ENCODE results near the gene THSD4. TPM values are rescaled to one million over a fixed set of nuclear protein-coding genes. Genes with fewer than 3 reads are reported as not detected.

Gene THSD4
- total and polyA plus RNA-seq, 2 of the 8 experiments (the other 6 are each of a cell fraction or from before 2014, with no cell fraction given) = 2.5 to 6.2 TPM

DNA sequence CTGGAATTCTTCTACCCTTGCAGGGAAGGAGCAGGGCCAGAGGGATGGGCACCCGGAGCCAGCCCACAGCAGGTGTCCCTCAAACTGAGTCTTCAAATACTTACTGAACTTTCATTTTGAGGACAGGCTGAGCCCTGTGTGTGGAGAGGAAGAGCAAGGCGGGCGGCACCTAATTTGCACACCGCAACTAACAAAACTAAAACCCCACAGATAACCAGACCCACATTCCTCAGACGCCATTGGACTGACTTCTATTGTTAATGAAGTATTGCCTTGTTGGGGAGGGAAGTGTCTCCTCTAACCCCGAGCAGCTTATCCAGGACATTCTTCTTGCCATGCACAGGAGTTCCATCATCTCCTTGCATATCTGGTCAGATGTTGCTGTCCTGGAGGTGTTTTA is 589.9 kb downstream of the THSD4 start:
- no peak overlapping the region for H2BK120ac ChIP-seq (replicated peaks; ENCODE audit: low read depth, low read length)
- POLR2A ChIA-PET (ENCODE audit: partially characterized antibody) = no interaction called here
- H2BK15ac ChIP-seq (ENCODE audit: low read length) = no peak overlapping the region
- no peaks in the 10 kb centered on the region for H3K27me3 ChIP-seq (replicated peaks in 1 of 4; ENCODE audit: control insufficient read depth in 3 of 4, extremely low read depth in 1 of 4, insufficient read depth in 3 of 4, low read length in 3 of 4)
- H3K4me2 ChIP-seq (ENCODE audit: insufficient read depth in 1 of 2, low read depth in 2 of 2, low read length in 2 of 2) = no peak overlapping the region
- no peak overlapping the region for H4K91ac ChIP-seq (replicated peaks; ENCODE audit: insufficient read length, low read length)
- no peaks in the 10 kb centered on the region for H3K9me3 ChIP-seq (ENCODE audit: insufficient read depth in 2 of 2, low read depth in 1 of 2, low read length in 1 of 2)
- no peak overlapping the region for H4K8ac ChIP-seq (ENCODE audit: extremely low read depth, insufficient read depth, low read length)
- H2AK5ac ChIP-seq (ENCODE audit: low read depth, low read length) = no peak overlapping the region
- H3K23ac ChIP-seq (ENCODE audit: insufficient read length) = no peak overlapping the region
- no peak overlapping the region for H3K18ac ChIP-seq (ENCODE audit: extremely low read depth, low read length)
- H2BK12ac ChIP-seq (ENCODE audit: low read depth, low read length) = no peak overlapping the region
- H3K79me2 ChIP-seq (ENCODE audit: control insufficient read depth in 1 of 2, insufficient read depth in 2 of 2, low read length in 2 of 2) = no peaks in the 10 kb centered on the region
- H2BK20ac ChIP-seq (ENCODE audit: low read length) = no peak overlapping the region
- H3K4ac ChIP-seq (replicated peaks; ENCODE audit: insufficient read length, low read depth, low read length) = no peak overlapping the region
- no peak overlapping the region for H2AFZ ChIP-seq (ENCODE audit: low read length)
- H3K79me1 ChIP-seq (ENCODE audit: low read depth, low read length) = no peaks in the 10 kb centered on the region
- H3K4me3 ChIP-seq (ENCODE audit: extremely low read depth in 1 of 4, insufficient read depth in 2 of 4, low read depth in 3 of 4, low read length in 4 of 4) = no peak overlapping the region
- FAIRE-seq (no peak), DNase-seq (ENCODE audit: low read depth in 1 of 2, low spot score in 2 of 2) (peak in 1 of 2 experiments; percentile 15)
- H3K4me1 ChIP-seq (replicated peaks in 1 of 4; ENCODE audit: control insufficient read depth in 3 of 4, insufficient read depth in 4 of 4, low read length in 3 of 4) = no peaks in the 10 kb centered on the region; a peak in 2 of 7 replicates
- no peak overlapping the region for H3K14ac ChIP-seq (ENCODE audit: insufficient read length)
- 0 out of 2 replicates have a peak, but pooled peaks cover 2% of the 10 kb centered on the region for H3K23me2 ChIP-seq (ENCODE audit: low read depth, low read length)
- no peaks in the 10 kb centered on the region for H3K36me3 ChIP-seq (ENCODE audit: control insufficient read depth in 2 of 4, insufficient read depth in 4 of 4, low read length in 3 of 4)
- no peak overlapping the region for H4K5ac ChIP-seq (ENCODE audit: insufficient read length, low read depth, low read length)
- H3K9ac ChIP-seq (replicated peaks in 1 of 4; ENCODE audit: extremely low read depth in 1 of 4, low read depth in 3 of 4, low read length in 3 of 4) = no peak overlapping the region
- CTCF ChIA-PET (ENCODE audit: partially characterized antibody) = interaction anchor here (0.6 to 1.3 kb wide), 5 partner anchors 24 to 135 kb away, joined by 3 to 4 read pairs (median 3); no protein-coding TSS in a partner anchor
- no peak overlapping the region for H3K56ac ChIP-seq (replicated peaks; ENCODE audit: insufficient read length, low read depth, low read length)
- no peak overlapping the region for H2BK5ac ChIP-seq (ENCODE audit: low read depth, low read length)
- H3K27ac ChIP-seq (ENCODE audit: low read depth, low read length) = no peak overlapping the region
- 78% methylated on average over 6 of the region's 6 CpGs; no CpG with 5 or more reads in 1 of the 2 experiments for WGBS, 2 experiments (ENCODE audit: extremely low coverage in 1 of 2, insufficient coverage in 1 of 2, insufficient read length in 1 of 2, insufficient replicate concordance in 2 of 2, low coverage in 1 of 2, low lambda C conversion rate in 2 of 2, missing lambda C conversion rate in 1 of 2)
- no peaks in the 10 kb centered on the region for H4K20me1 ChIP-seq (replicated peaks in 1 of 2; ENCODE audit: control insufficient read depth in 1 of 2, insufficient read depth in 2 of 2, low read length in 2 of 2)
- TF ChIP-seq PHF8 (conservative IDR thresholded peaks at IDR 0.05; ENCODE audit: low read depth, low read length) (no peak), SUZ12 (IDR thresholded peaks at IDR 0.05; ENCODE audit: low read length) (no peak), CHD2 (IDR thresholded peaks at IDR 0.05; ENCODE audit: low read length) (no peak), CTBP2 (IDR thresholded peaks at IDR 0.05; ENCODE audit: borderline replicate concordance, insufficient read depth, insufficient read length, low read length) (no peak), E2F6 (IDR thresholded peaks at IDR 0.05) (no peak)

Data from H1 (cell line).